Measurements from ENCODE around the gene STOX2.

The STOX2 gene

GRCh38 chr4:184066584-184067300 lies 161.6 kb downstream of the STOX2 start:
- DNase-seq: no peak
- Mint-ChIP-seq H3K9me3 (peaks cover under 1% of the 10 kb centered on the region), H3K27me3 (peaks cover 16% of the 10 kb centered on the region), H3K27ac (no peak overlapping the region), H3K36me3 (ENCODE audit: low read depth) (no peaks in the 10 kb centered on the region), H3K4me1 (ENCODE audit: low read depth) (no peaks in the 10 kb centered on the region), H3K4me3 (no peak overlapping the region)

- Mint-ChIP-seq H3K4me1 (ENCODE audit: low read depth) (no peaks in the 10 kb centered on the region), H3K9me3 (peaks cover 11% of the 10 kb centered on the region), H3K36me3 (ENCODE audit: low read depth) (no peaks in the 10 kb centered on the region), H3K27ac (no peak overlapping the region), H3K4me3 (no peak overlapping the region), H3K27me3 (peaks cover 16% of the 10 kb centered on the region)
- DNase-seq: no peak
Observed at GRCh38 chr4:184067931-184068554, 162.9 kb downstream of the STOX2 start.

All from activated T-cell treated with anti-CD3 and anti-CD28 coated beads, Interleukin-2, amount 50 U/mL, for 24 hours (primary cell).